HepG2 (cell line): Measurements from ENCODE around the gene ADM. TPM values are rescaled to one million over a fixed set of nuclear protein-coding genes. Genes with fewer than 3 reads are reported as not detected.

Experiments used
- AKAP8 ChIP-seq: sonication (generic); formaldehyde crosslinking; IDR thresholded peaks from 2 replicates; pipeline ENCODE4 v1.5.1; 2020; ENCODE audit warnings: mild to moderate bottlenecking, missing genetic modification reagents
- DR1 ChIP-seq: sonication (generic); formaldehyde crosslinking; IDR thresholded peaks from 2 replicates; pipeline ENCODE4 v1.8.0; 2021; ENCODE audit warnings: mild to moderate bottlenecking, missing genetic modification reagents, inconsistent platforms
- EEA1 ChIP-seq: sonication (generic); formaldehyde crosslinking; IDR thresholded peaks from 2 replicates; pipeline ENCODE4 v1.5.1; 2020; ENCODE audit warnings: mild to moderate bottlenecking, missing genetic modification reagents, borderline replicate concordance
- ELF1 ChIP-seq: sonication (generic); formaldehyde crosslinking; IDR thresholded peaks from 2 replicates; pipeline ENCODE4 v1.4.0; 2020; ENCODE audit warnings: missing genetic modification reagents
- ETV5 ChIP-seq: IDR thresholded peaks from 2 replicates; pipeline ENCODE4 v1.6.1; 2018; ENCODE audit warnings: missing biosample characterization, missing genetic modification reagents, inconsistent platforms, borderline replicate concordance
- EZH2 ChIP-seq: conservative IDR thresholded peaks from 2 replicates; pipeline ENCODE4 v1.6.1; 2012; ENCODE audit warnings: mild to moderate bottlenecking, low read depth, low read length, moderate library complexity
- HDAC1 ChIP-seq: sonication (generic); formaldehyde crosslinking; IDR thresholded peaks from 2 replicates; pipeline ENCODE4 v1.5.1; 2020; ENCODE audit warnings: mild to moderate bottlenecking, missing genetic modification reagents
- HNF1A ChIP-seq, 2 experiments: sonication (generic) in 1 of 2; formaldehyde crosslinking in 1 of 2; IDR thresholded peaks; 2 replicates each; pipeline versions ENCODE4 v1.4.0 to v1.6.1; 2016 to 2020; ENCODE audit warnings: borderline replicate concordance in 1 of 2, low read depth in 1 of 2, mild to moderate bottlenecking in 1 of 2, missing genetic modification reagents in 1 of 2
- IKZF5 ChIP-seq: IDR thresholded peaks from 2 replicates; pipeline ENCODE4 v1.6.1; 2018; ENCODE audit warnings: missing genetic modification reagents, mild to moderate bottlenecking, missing compliant biosample characterization
- REPIN1 ChIP-seq: sonication (generic); formaldehyde crosslinking; IDR thresholded peaks from 2 replicates; pipeline ENCODE4 v1.8.0; 2022; ENCODE audit warnings: missing genetic modification reagents, low read depth, mild to moderate bottlenecking, borderline replicate concordance
- SP2 ChIP-seq: sonication (generic); formaldehyde crosslinking; IDR thresholded peaks from 2 replicates; pipeline ENCODE4 v1.5.1; 2020; ENCODE audit warnings: mild to moderate bottlenecking, missing genetic modification reagents
- TFAP4 ChIP-seq: sonication (generic); IDR thresholded peaks from 2 replicates; pipeline ENCODE4 v1.6.1; 2016; ENCODE audit warnings: low read depth, borderline replicate concordance
- ZFP36L2 ChIP-seq: sonication (generic); formaldehyde crosslinking; IDR thresholded peaks from 2 replicates; pipeline ENCODE4 v1.4.0; 2020; ENCODE audit warnings: missing genetic modification reagents
- ZNF44 ChIP-seq: sonication (generic); formaldehyde crosslinking; IDR thresholded peaks from 2 replicates; pipeline ENCODE4 v1.5.1; 2020; ENCODE audit warnings: mild to moderate bottlenecking, missing genetic modification reagents
- ZNF574 ChIP-seq: sonication (generic); formaldehyde crosslinking; IDR thresholded peaks from 2 replicates; pipeline ENCODE4 v1.4.0; 2020; ENCODE audit warnings: missing genetic modification reagents
- ZNF670 ChIP-seq: sonication (generic); formaldehyde crosslinking; IDR thresholded peaks from 2 replicates; pipeline ENCODE4 v1.8.0; 2022; ENCODE audit warnings: mild to moderate bottlenecking, missing genetic modification reagents, borderline replicate concordance
- polyA plus RNA-seq, 8 experiments: library from polyadenylated mRNA; depleted of rRNA in 3 of 8; stranded (reverse) in 7 of 8; unstranded in 1 of 8; fragments of >200 nt; fragmentation: Illumina TruSeq in 4 of 8; extraction: Trizol in 4 of 8; gene quantifications; 2 replicates each; pipeline versions ENCODE4 v1.2.1 to v1.2.3, GENCODE V29; 2011 to 2016; ENCODE audit warnings: low read depth in 4 of 8, missing spikeins in 1 of 8, mixed read lengths in 1 of 8; ENCODE audit not compliant: insufficient read depth in 1 of 8
- total RNA-seq, 5 experiments: library from RNA; depleted of rRNA; stranded (reverse); fragments of >200 nt; fragmentation: Illumina TruSeq; extraction: Trizol; gene quantifications; 2 replicates each; pipeline ENCODE4 v1.2.3, GENCODE V29; 2016; ENCODE audit warnings: low read depth in 1 of 5

ADM gene
- total and polyA plus RNA-seq, 2 of the 13 experiments (the other 11 are each of a cell fraction or from before 2014, with no cell fraction given), result 10.7 to 26.1 TPM

- no peak for TF ChIP-seq HNF1A (IDR thresholded peaks at IDR 0.05; ENCODE audit: low read depth)
- peak; percentile 63; the same call in 1 of the 2 replicates for TF ChIP-seq HNF1A (CRISPR knock-in tag; IDR thresholded peaks at IDR 0.05; ENCODE audit: borderline replicate concordance)
- peak; percentile 91 for TF ChIP-seq HDAC1 (CRISPR knock-in tag)
- TF ChIP-seq ZNF44 (CRISPR knock-in tag), result no peak
- no peak for TF ChIP-seq EZH2
- TF ChIP-seq ZFP36L2, result no peak
- 0 out of 2 replicates have a peak, but pooled peaks have one; percentile 45 for TF ChIP-seq ZNF670
- no peak for TF ChIP-seq AKAP8 (CRISPR knock-in tag)
- TF ChIP-seq ETV5 (CRISPR knock-in tag), result peak; percentile 23; the same call in 1 of the 2 replicates
- peak; percentile 76; the same call in 1 of the 2 replicates for TF ChIP-seq IKZF5 (CRISPR knock-in tag)
- peak; percentile 68 for TF ChIP-seq ELF1 (CRISPR knock-in tag)
- TF ChIP-seq EEA1 (CRISPR knock-in tag), result no peak
- TF ChIP-seq SP2, result peak; percentile 33; the same call in 1 of the 2 replicates
- peak; percentile 61; the same call in 1 of the 2 replicates for TF ChIP-seq DR1 (CRISPR knock-in tag)
- TF ChIP-seq REPIN1 (CRISPR knock-in tag), result peak; percentile 94
- peak; percentile 61 for TF ChIP-seq ZNF574 (CRISPR knock-in tag)
- peak; percentile 33; the same call in 1 of the 2 replicates for TF ChIP-seq TFAP4
Observed at GRCh38 chr11:10288881-10289764, 15.8 kb upstream of the ADM start (continued).
